Mucosa of rectum (tissue), 2 donors: ENCODE results near the gene PTPRJ.
"Not testable (repeated sequence)": the region's sequence is repeated elsewhere in the genome, so short reads cannot be mapped to it uniquely, and the experiment has no call there.

Experiments
- H3K27ac ChIP-seq, 2 donors: one replicate each; pipeline ENCODE4 v1.7.0; 2013; ENCODE audit warnings: inconsistent platforms in 2 of 2, low read depth in 2 of 2, low read length in 2 of 2
- H3K27me3 ChIP-seq, 2 donors: one replicate each; pipeline ENCODE4 v1.7.0; 2013; ENCODE audit warnings: low read length in 2 of 2; ENCODE audit not compliant: control insufficient read depth in 2 of 2, insufficient read depth in 2 of 2
- H3K36me3 ChIP-seq, 2 donors: one replicate each; pipeline ENCODE4 v1.7.0; 2013; ENCODE audit warnings: low read length in 2 of 2; ENCODE audit not compliant: control insufficient read depth in 2 of 2, insufficient read depth in 2 of 2
- H3K4me1 ChIP-seq, 2 donors: one replicate each; pipeline ENCODE4 v1.7.0; 2013; ENCODE audit warnings: low read length in 2 of 2, mild to moderate bottlenecking in 1 of 2; ENCODE audit not compliant: control insufficient read depth in 2 of 2, insufficient read depth in 2 of 2
- H3K4me3 ChIP-seq, 2 donors: one replicate each; pipeline ENCODE4 v1.7.0; 2013; ENCODE audit warnings: low read length in 2 of 2
- H3K9ac ChIP-seq, 2 donors: one replicate each; pipeline ENCODE4 v1.7.0; 2013; ENCODE audit warnings: low read length in 2 of 2, low read depth in 1 of 2, mild to moderate bottlenecking in 1 of 2
- H3K9me3 ChIP-seq, 2 donors: one replicate each; pipeline ENCODE4 v1.7.0; 2013; ENCODE audit warnings: low read length in 2 of 2; ENCODE audit not compliant: control insufficient read depth in 2 of 2
- donor health status: healthy.
- donor health status: Normal muscosa, but diverticular disease.

PTPRJ gene

DNA sequence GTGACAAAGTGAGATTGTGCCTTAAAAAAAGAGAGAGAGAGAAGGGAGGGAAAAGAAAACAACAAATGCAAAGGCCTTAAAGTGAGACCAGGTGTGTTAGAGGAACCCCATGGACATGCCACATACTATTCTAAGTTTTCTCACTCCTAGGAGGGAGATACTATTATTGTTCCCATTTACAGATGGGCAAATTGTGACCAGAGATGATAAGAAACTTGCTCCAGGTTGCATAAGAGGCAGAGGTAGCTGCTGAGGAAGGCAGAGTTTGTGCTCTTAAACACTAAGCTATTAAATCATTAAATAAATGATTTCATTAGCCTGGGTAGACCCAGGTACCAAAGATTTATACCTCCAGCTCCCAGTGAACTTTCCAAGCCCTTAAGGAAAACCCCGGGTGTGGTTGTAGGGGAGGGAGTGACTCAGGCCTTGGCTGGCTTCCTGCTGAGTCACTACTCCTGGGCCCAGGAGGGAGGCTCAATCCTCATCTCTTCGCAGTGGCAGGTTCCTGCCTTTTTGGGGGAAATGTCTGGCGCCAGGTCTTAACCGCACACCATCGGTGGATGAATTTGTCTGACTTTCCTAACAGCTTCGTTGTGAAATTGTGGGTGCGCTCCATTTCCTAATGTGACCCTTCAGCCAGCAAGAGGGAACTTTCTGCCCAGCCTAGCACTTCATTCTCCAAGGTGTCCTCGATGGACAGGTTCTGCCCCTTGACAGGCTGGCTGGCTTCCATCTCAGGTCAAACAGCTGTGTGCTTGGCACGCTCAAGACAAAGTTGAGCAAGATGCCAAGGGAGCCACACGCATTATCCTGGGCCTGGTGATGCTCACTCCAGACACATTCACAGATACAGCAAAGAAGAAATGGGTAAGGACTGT lies 33.4 kb upstream of the PTPRJ start:
- peaks cover 3 to 11% of the 10 kb centered on the region in 2 donors for H3K4me1 ChIP-seq
- H3K36me3 ChIP-seq: no peaks in the 10 kb centered on the region
- H3K9ac ChIP-seq: peak overlapping the region in 1 of 2 donors; percentile 14
- no peaks in the 10 kb centered on the region for H3K9me3 ChIP-seq
- no peaks in the 10 kb centered on the region for H3K27me3 ChIP-seq
- H3K27ac ChIP-seq: peak overlapping the region in 1 of 2 donors; percentile 35
- H3K4me3 ChIP-seq: no peak overlapping the region

DNA sequence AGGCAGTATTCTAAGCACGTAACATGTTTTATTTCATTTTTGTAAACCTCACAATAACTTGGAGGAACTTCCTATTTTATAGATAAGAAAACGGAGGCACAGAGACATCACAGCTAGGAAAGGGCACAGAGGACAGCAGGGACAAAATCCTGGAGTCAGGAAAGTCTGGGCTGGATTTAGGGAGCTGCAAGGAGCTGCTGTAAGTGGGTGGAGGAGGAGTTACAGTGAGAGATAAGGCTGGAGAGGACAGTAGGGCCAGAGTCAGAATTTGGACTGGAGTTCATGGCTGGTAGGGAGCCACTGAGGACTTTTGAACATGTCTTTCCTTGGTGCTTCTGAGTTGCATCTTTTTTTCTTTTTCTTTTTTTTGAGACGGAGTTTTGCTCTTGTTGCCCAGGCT lies 32.2 kb upstream of the PTPRJ start:
- peaks cover 3 to 11% of the 10 kb centered on the region in 2 donors for H3K4me1 ChIP-seq

DNA sequence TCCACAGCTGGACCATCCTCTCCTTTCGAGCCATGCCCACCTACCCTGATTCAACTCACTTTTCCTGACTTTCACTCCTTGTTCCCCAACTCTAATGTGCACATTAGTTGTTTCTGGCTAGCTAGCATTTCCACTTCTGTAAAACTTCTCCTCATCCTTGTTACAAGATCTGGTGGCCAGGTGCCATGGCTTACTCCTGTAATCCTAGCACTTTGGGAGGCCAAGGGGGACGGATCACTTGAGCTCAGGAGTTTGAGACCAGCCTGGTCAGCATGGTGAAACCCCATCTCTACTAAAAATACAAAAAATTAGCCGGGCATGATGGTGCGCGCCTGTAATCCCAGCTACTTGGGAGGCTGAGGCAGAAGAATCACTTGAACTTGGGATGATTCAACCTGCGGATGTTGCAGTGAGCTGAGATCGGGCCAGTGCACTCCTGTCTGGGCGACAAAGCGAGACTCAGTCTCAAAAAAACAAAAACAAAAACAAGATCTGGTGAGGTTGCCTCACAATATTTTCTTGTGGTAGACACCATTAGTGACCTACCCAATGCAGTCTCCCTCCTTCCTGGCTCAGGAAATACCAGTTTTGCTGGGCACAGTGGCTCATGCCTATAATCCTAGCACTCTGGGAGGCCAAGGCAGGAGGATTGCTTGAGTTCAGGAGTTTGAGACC lies 31.2 kb upstream of the PTPRJ start:
- not testable (repeated sequence) for H3K4me3 ChIP-seq, H3K9ac ChIP-seq, H3K36me3 ChIP-seq, H3K27me3 ChIP-seq, H3K27ac ChIP-seq, H3K9me3 ChIP-seq
- peaks cover 3 to 11% of the 10 kb centered on the region in 2 donors for H3K4me1 ChIP-seq

More for the DNA sequence above, 32.2 kb upstream of the PTPRJ start:
- Histone ChIP-seq H3K27ac (no peak overlapping the region), H3K36me3 (no peaks in the 10 kb centered on the region), H3K9ac (no peak overlapping the region), H3K4me3 (no peak overlapping the region), H3K9me3 (no peaks in the 10 kb centered on the region), H3K27me3 (no peaks in the 10 kb centered on the region)

DNA sequence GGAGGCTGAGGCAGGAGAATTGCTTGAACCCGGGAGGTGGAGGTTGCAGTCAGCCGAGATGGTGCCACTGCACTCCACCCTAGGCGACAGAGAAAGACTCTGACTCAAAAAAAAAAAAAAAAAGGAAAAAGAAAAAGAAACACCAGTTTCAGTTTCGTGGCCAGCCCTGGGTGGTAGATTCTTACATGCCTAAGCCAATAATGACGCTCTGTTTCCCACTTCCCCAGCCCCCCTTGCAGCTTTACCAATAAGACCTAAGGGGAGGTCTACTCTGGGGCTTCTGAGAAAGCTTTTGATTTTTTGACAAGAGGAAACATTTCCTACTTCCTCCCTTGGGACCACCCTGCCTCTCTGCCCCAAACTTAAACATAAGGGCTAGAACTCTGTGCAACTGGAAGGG lies 30.0 kb upstream of the PTPRJ start:
- Histone ChIP-seq H3K36me3 (no peaks in the 10 kb centered on the region), H3K4me3 (no peak overlapping the region), H3K4me1 (peaks cover 3 to 11% of the 10 kb centered on the region in 2 donors), H3K27me3 (no peaks in the 10 kb centered on the region), H3K9ac (no peak overlapping the region), H3K27ac (no peak overlapping the region), H3K9me3 (no peaks in the 10 kb centered on the region)

DNA sequence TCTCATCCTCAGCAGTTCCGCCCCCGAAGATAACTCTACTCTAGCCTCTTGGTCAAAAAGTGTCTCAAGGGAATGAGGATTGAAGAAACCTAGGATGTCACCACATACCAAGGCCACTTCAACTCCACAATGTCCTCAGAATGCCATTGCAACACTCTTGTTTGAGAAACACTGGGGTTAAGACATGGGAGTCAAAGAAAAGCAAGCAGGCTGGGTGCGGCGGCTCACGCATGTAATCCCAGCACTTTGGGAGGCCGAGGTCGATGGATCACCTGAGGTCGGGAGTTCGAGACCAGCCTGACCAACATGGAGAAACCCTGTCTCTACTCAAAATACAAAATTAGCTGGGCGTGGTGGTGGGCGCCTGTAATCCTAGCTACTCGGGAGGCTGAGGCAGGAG lies 28.9 kb upstream of the PTPRJ start:
- not testable (repeated sequence) for H3K4me3 ChIP-seq, H3K36me3 ChIP-seq, H3K9ac ChIP-seq, H3K27me3 ChIP-seq, H3K27ac ChIP-seq, H3K9me3 ChIP-seq
- H3K4me1 ChIP-seq: peaks cover 3 to 10% of the 10 kb centered on the region in 2 donors

DNA sequence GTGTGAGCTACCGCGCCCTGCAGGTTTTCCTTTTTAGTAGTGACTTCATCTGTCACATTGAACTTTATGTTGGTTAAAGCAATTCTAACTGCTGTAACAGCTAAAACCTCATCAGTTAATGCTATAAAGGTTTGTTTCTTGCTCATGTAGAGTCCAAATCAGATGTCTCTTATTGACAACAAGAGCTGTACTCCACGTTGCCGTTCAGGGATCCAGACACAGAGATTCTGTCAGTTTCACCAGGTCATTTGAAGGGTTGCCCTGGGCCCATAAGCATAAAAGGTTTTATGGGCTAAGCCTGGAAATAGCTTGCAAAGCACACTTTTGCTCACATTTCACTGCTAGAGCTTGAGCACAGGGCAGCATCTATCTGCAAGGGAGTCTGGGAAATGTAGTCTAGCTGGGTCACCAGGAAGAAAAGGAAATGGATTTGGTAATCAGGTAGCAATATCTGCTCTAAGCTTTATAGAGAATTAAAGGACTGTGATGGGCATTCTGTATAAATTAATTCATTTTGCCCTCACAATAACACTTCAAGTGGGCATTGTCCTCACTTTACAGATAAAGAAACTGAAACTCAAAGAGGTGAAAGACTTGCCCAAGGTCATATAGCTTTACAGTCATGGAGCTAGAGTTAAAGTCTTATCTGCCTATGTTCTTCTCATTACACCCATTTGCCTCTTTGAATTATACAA lies 25.2 kb upstream of the PTPRJ start:
- Histone ChIP-seq H3K4me3 (no peak overlapping the region), H3K4me1 (peaks cover 0 to 4% of the 10 kb centered on the region in 2 donors), H3K36me3 (no peaks in the 10 kb centered on the region), H3K27me3 (no peaks in the 10 kb centered on the region), H3K9me3 (no peaks in the 10 kb centered on the region), H3K27ac (no peak overlapping the region), H3K9ac (no peak overlapping the region)

DNA sequence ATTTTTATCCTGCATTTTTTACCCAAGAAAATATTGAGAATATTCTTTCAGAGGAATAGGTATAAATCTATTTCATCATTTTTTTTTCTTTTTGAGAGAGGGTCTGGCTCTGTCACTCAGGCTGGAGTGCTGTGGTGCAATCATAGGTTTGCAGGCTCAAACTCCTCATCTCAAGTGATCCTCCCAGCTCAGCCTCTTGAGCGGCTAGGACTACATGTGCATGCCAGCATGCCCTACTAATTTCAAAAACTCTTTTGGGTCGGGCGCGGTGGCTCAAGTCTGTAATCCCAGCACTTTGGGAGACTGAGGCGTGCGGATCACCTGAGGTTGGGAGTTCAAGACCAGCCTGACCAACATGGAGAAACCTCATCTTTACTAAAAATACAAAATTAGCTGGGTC lies 20.3 kb upstream of the PTPRJ start:
- no peaks in the 10 kb centered on the region for H3K4me1 ChIP-seq

DNA sequence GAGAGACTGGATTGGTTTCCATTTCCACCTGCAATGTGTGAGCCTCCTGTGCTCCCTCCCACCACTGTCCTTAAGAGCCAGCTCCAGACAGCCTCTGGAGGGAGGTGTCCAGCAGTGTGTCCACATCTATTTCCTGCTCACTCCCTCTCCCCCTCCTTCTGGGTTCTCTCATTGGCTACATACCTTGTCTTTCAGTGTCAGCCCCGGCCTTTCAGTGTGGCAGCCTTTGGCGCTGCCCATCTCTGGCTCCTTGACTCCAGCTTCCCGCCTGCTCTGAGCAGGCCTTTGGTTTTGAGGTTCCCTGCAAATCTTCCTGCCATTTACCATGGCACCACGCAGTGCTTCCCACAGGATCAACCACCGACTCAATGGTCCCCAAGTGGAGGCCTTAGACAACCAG lies 19.0 kb upstream of the PTPRJ start:
- Histone ChIP-seq H3K9ac (no peak overlapping the region), H3K27me3 (no peaks in the 10 kb centered on the region), H3K27ac (no peak overlapping the region), H3K36me3 (no peaks in the 10 kb centered on the region), H3K4me3 (no peak overlapping the region), H3K9me3 (no peaks in the 10 kb centered on the region), H3K4me1 (no peaks in the 10 kb centered on the region)

More for the DNA sequence above, 20.3 kb upstream of the PTPRJ start:
- Histone ChIP-seq H3K36me3 (no peaks in the 10 kb centered on the region), H3K9ac (no peak overlapping the region), H3K27me3 (no peaks in the 10 kb centered on the region), H3K27ac (no peak overlapping the region), H3K4me3 (no peak overlapping the region), H3K9me3 (no peaks in the 10 kb centered on the region)

DNA sequence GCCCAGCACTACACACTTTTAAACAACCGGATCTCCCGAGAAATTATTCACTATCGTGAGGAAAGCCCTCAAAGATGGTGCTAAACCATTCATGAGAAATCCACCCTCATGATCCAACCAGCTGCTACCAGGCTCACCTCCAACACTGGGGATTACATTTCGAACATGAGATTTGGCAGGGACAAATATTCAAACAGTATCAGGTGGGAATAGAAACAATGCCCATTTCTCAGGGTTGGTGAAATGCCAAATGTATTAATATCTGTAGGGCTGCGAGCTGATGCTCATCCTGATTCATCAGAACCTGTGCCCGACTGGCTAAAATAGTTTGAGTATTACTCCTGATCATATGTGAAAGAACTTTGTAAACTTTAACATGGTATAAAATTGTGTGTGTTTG lies 15.8 kb upstream of the PTPRJ start:
- H3K27ac ChIP-seq: no peak overlapping the region
- H3K9me3 ChIP-seq: no peaks in the 10 kb centered on the region
- no peaks in the 10 kb centered on the region for H3K4me1 ChIP-seq
- H3K36me3 ChIP-seq: no peaks in the 10 kb centered on the region
- H3K4me3 ChIP-seq: no peak overlapping the region
- H3K27me3 ChIP-seq: no peaks in the 10 kb centered on the region
- no peak overlapping the region for H3K9ac ChIP-seq
